ENCODE measurements around the gene HTRA1. TPM values are rescaled to one million over a fixed set of nuclear protein-coding genes. Genes with fewer than 3 reads are reported as not detected.

HTRA1 gene
- polyA plus RNA-seq, 3 donors, result 0.84 to 4.7 (median 2.2) TPM

DNA sequence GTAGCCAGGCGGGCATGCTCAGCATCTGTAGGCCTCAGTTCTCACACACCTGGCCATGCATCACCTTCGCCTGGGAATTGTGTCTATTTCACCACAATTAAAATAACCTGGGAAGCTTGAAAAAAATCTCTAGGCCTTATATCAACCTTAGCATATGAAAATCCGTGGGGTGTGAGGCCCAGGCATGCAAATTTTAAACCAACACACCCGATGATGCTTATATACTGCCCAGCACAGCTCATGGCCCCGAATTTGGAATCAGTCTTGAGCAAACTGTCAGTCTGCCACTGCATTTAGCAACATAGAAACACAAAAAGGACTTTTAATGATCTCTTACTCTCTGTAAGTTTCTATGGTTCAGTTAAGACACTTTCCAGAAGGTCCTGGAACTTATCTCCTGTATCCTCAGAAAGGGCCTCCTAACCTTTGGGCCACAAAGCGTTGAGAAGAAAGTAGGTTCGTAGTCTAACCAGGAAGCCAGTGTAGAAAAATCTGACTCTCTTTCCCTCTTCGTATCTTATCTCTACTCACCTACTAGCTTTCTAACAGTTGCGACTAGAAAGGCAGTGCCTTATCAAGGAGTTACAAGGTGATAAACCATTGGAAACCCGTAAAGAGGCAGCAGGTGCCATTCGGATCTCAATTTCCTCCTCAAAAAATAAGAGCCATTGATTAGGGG is 87.2 kb downstream of the HTRA1 start:
- peaks cover 0 to 2% (median 0%) of the 10 kb centered on the region in 7 donors for H3K9me3 Mint-ChIP-seq
- no peaks in the 10 kb centered on the region for H3K36me3 Mint-ChIP-seq
- DNase-seq, result no peak
- no peak overlapping the region for H3K9ac ChIP-seq (ENCODE audit: insufficient read depth, low read length, poor library complexity, severe bottlenecking)
- no peak overlapping the region for H3K4me2 ChIP-seq (replicated peaks; ENCODE audit: extremely low read depth, low read length, poor library complexity, severe bottlenecking)
- no peak overlapping the region for H2AFZ ChIP-seq (ENCODE audit: insufficient read depth, low read depth, low read length, poor library complexity, severe bottlenecking)
- 80% methylated on average over 4 of the region's 11 CpGs for WGBS (ENCODE audit: insufficient coverage)
- no peaks in the 10 kb centered on the region for H3K36me3 ChIP-seq (replicated peaks in 1 of 2; ENCODE audit: control insufficient read depth in 1 of 2, insufficient read depth in 2 of 2, low read length in 2 of 2)
- peaks cover 2 to 14% of the 10 kb centered on the region in 2 donors for H3K4me1 ChIP-seq (ENCODE audit: control insufficient read depth in 1 of 2, insufficient read depth in 2 of 2, low read length in 2 of 2)
- peaks cover 2 to 15% (median 15%) of the 10 kb centered on the region in 3 donors for H3K27me3 Mint-ChIP-seq (ENCODE audit: low read depth in 3 of 3)
- intact Hi-C loops (cut with micrococcal nuclease), result no loop called here
- no peak overlapping the region for H3K27ac Mint-ChIP-seq
- peaks cover 17% of the 10 kb centered on the region for H3K4me1 Mint-ChIP-seq
- H3K79me2 ChIP-seq (ENCODE audit: insufficient read depth, low read length), result no peaks in the 10 kb centered on the region
- no peaks in the 10 kb centered on the region for H3K9me3 ChIP-seq (replicated peaks in 1 of 2; ENCODE audit: control insufficient read depth in 1 of 2, insufficient read depth in 1 of 2, low read length in 2 of 2)
- H3K27me3 ChIP-seq (ENCODE audit: control insufficient read depth in 2 of 2, insufficient read depth in 2 of 2, low read length in 2 of 2), result no peaks in the 10 kb centered on the region
- TF ChIP-seq, protein P1, sequence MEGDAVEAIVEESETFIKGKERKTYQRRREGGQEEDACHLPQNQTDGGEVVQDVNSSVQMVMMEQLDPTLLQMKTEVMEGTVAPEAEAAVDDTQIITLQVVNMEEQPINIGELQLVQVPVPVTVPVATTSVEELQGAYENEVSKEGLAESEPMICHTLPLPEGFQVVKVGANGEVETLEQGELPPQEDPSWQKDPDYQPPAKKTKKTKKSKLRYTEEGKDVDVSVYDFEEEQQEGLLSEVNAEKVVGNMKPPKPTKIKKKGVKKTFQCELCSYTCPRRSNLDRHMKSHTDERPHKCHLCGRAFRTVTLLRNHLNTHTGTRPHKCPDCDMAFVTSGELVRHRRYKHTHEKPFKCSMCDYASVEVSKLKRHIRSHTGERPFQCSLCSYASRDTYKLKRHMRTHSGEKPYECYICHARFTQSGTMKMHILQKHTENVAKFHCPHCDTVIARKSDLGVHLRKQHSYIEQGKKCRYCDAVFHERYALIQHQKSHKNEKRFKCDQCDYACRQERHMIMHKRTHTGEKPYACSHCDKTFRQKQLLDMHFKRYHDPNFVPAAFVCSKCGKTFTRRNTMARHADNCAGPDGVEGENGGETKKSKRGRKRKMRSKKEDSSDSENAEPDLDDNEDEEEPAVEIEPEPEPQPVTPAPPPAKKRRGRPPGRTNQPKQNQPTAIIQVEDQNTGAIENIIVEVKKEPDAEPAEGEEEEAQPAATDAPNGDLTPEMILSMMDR (IDR thresholded peaks at IDR 0.05), result no peak
- H3K27ac ChIP-seq (ENCODE audit: low read depth in 1 of 2, low read length in 2 of 2), result no peak overlapping the region
- no peak overlapping the region for H3K4me3 Mint-ChIP-seq
- no peak overlapping the region for H3K4me3 ChIP-seq (replicated peaks in 1 of 3; ENCODE audit: low read depth in 2 of 3, low read length in 3 of 3)
- no peaks in the 10 kb centered on the region for H4K20me1 ChIP-seq (ENCODE audit: insufficient read depth, low read length)

DNA sequence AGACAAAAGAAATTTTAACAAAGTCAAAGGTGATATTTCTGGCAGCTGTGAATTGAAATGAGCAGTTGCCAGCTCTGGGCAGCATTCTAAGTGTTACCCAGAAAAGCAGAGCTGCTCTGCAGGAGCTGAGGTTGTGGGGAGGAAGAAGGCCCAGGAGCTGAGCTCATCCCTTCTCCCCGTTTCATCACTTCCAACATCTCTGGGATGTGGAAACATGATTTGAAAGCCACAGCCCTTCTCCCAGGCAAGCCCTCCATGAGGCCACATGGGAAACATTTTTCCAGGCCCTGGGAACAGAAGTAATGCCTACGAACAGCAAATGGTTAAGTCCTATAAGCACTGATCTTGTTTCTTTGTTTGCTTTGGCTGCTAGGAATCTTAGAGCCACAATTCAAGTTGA is 88.3 kb downstream of the HTRA1 start:
- no peaks in the 10 kb centered on the region for H3K79me2 ChIP-seq (ENCODE audit: insufficient read depth, low read length)
- peaks cover 3 to 15% (median 11%) of the 10 kb centered on the region in 3 donors for H3K27me3 Mint-ChIP-seq (ENCODE audit: low read depth in 3 of 3)
- H3K4me2 ChIP-seq (replicated peaks; ENCODE audit: extremely low read depth, low read length, poor library complexity, severe bottlenecking), result no peak overlapping the region
- H3K4me3 ChIP-seq (replicated peaks in 1 of 3; ENCODE audit: low read depth in 2 of 3, low read length in 3 of 3), result no peak overlapping the region
- peaks cover under 1 to 3% of the 10 kb centered on the region in 2 donors for H3K4me1 ChIP-seq (ENCODE audit: control insufficient read depth in 1 of 2, insufficient read depth in 2 of 2, low read length in 2 of 2)
- H3K36me3 Mint-ChIP-seq, result no peaks in the 10 kb centered on the region
- WGBS (ENCODE audit: insufficient coverage), result 71% methylated on average over 1 of the region's 2 CpGs
- peaks cover 0 to 2% (median 0%) of the 10 kb centered on the region in 7 donors for H3K9me3 Mint-ChIP-seq
- no peak overlapping the region for H3K27ac ChIP-seq (ENCODE audit: low read depth in 1 of 2, low read length in 2 of 2)
- H2AFZ ChIP-seq (ENCODE audit: insufficient read depth, low read depth, low read length, poor library complexity, severe bottlenecking), result no peak overlapping the region
- H3K9ac ChIP-seq (ENCODE audit: insufficient read depth, low read length, poor library complexity, severe bottlenecking), result no peak overlapping the region
- peak overlapping the region in 1 of 7 donors; percentile 50 for H3K27ac Mint-ChIP-seq
- H3K36me3 ChIP-seq (replicated peaks in 1 of 2; ENCODE audit: control insufficient read depth in 1 of 2, insufficient read depth in 2 of 2, low read length in 2 of 2), result no peaks in the 10 kb centered on the region
- no peaks in the 10 kb centered on the region for H4K20me1 ChIP-seq (ENCODE audit: insufficient read depth, low read length)
- no peak overlapping the region for H3K4me3 Mint-ChIP-seq
- DNase-seq, result no peak
- TF ChIP-seq, protein P1 (IDR thresholded peaks at IDR 0.05), result no peak
- no peaks in the 10 kb centered on the region for H3K9me3 ChIP-seq (replicated peaks in 1 of 2; ENCODE audit: control insufficient read depth in 1 of 2, insufficient read depth in 1 of 2, low read length in 2 of 2)
- no peaks in the 10 kb centered on the region for H3K27me3 ChIP-seq (ENCODE audit: control insufficient read depth in 2 of 2, insufficient read depth in 2 of 2, low read length in 2 of 2)
- peaks cover 6% of the 10 kb centered on the region for H3K4me1 Mint-ChIP-seq
- intact Hi-C loops (cut with micrococcal nuclease), result no loop called here
